GM23338 (cell line): ENCODE data around the gene MPRIP. TPM values are rescaled to one million over a fixed set of nuclear protein-coding genes. Genes with fewer than 3 reads are reported as not detected.

ENCODE experiments used
- ATAC-seq: fragments of 200-7000 bp; cut with Tn5 transposase; 3 replicates; pipeline ENCODE4 v1.9.1; 2020
- DNase-seq: peaks from one replicate; pipeline ENCODE4 v3.0.0-alpha.2; 2015; ENCODE audit warnings: low spot score
- H2AFZ ChIP-seq: fragments of 200-600 bp; sonication (generic); 2 replicates; pipeline ENCODE4 v1.8.0; 2016; ENCODE audit warnings: antibody characterized with exemption, mild to moderate bottlenecking, moderate library complexity
- H3F3A ChIP-seq: fragments of 200-600 bp; sonication (generic); replicated peaks from 2 replicates; pipeline ENCODE4 v1.8.0; 2017; ENCODE audit warnings: antibody characterized with exemption, mixed run types, low read depth
- H3K27ac ChIP-seq: fragments of 200-600 bp; sonication (generic); 2 replicates; pipeline ENCODE4 v1.6.1; 2016; ENCODE audit warnings: low read depth
- H3K27me3 ChIP-seq: fragments of 200-600 bp; sonication (generic); 2 replicates; pipeline ENCODE4 v1.8.0; 2016; ENCODE audit warnings: mild to moderate bottlenecking, mixed run types, moderate library complexity; ENCODE audit not compliant: insufficient read depth
- H3K36me3 ChIP-seq: fragments of 200-600 bp; sonication (generic); 2 replicates; pipeline ENCODE4 v1.8.0; 2016; ENCODE audit warnings: mild to moderate bottlenecking; ENCODE audit not compliant: insufficient read depth
- H3K4me1 ChIP-seq: fragments of 200-600 bp; sonication (generic); 2 replicates; pipeline ENCODE4 v1.8.0; 2016; ENCODE audit warnings: mild to moderate bottlenecking, moderate library complexity; ENCODE audit not compliant: insufficient read depth
- H3K4me2 ChIP-seq: fragments of 200-600 bp; sonication (generic); 2 replicates; pipeline ENCODE4 v1.7.1; 2017; ENCODE audit warnings: mixed run types
- H3K4me3 ChIP-seq: fragments of 200-600 bp; sonication (generic); 2 replicates; pipeline ENCODE4 v1.6.1; 2016; ENCODE audit warnings: mixed run types
- H3K79me2 ChIP-seq: fragments of 200-600 bp; sonication (generic); replicated peaks from 2 replicates; pipeline ENCODE4 v1.8.0; 2017; ENCODE audit warnings: mild to moderate bottlenecking; ENCODE audit not compliant: insufficient read depth
- H3K9me2 ChIP-seq: fragments of 200-600 bp; sonication (generic); 2 replicates; pipeline ENCODE4 v1.8.0; 2017; ENCODE audit not compliant: insufficient read depth
- H4K20me1 ChIP-seq: fragments of 200-600 bp; sonication (generic); replicated peaks from 2 replicates; pipeline ENCODE4 v1.8.0; 2017; ENCODE audit warnings: mild to moderate bottlenecking; ENCODE audit not compliant: insufficient read depth
- H3K27ac Mint-ChIP-seq: 2 replicates; pipeline ENCODE4 v1.8.0; 2020; ENCODE audit warnings: inconsistent platforms, mild to moderate bottlenecking, moderate library complexity, mixed read lengths
- H3K27me3 Mint-ChIP-seq: 3 replicates; pipeline ENCODE4 v1.8.0; 2022; ENCODE audit warnings: low read depth, mild to moderate bottlenecking, moderate library complexity, mixed read lengths, inconsistent platforms; ENCODE audit not compliant: insufficient read depth, poor library complexity
- H3K36me3 Mint-ChIP-seq: 3 replicates; pipeline ENCODE4 v1.8.0; 2021; ENCODE audit warnings: low read depth, mild to moderate bottlenecking, inconsistent platforms, moderate library complexity, mixed read lengths
- H3K4me1 Mint-ChIP-seq: 3 replicates; pipeline ENCODE4 v1.8.0; 2020; ENCODE audit warnings: mild to moderate bottlenecking, inconsistent platforms, mixed read lengths
- H3K4me3 Mint-ChIP-seq: 3 replicates; pipeline ENCODE4 v1.8.0; 2021; ENCODE audit warnings: moderate library complexity, mild to moderate bottlenecking, inconsistent platforms, mixed read lengths
- H3K9me3 Mint-ChIP-seq: 3 replicates; pipeline ENCODE4 v1.8.0; 2020; ENCODE audit warnings: moderate library complexity, mild to moderate bottlenecking, inconsistent platforms, mixed read lengths
- CREB1 ChIP-seq: fragments of 250-450 bp; sonication (Bioruptor Pico); IDR thresholded peaks from 2 replicates; pipeline ENCODE4 v1.5.0; 2020; ENCODE audit warnings: low read depth, mild to moderate bottlenecking, moderate library complexity
- EZH2phosphoT487 ChIP-seq: fragments of 200-600 bp; sonication (generic); IDR thresholded peaks from one replicate; pipeline ENCODE4 v1.8.1; 2018; ENCODE audit warnings: antibody characterized with exemption; ENCODE audit not compliant: unreplicated experiment
- JUNB ChIP-seq: IDR thresholded peaks from one replicate; pipeline ENCODE4 v1.6.1; 2016; ENCODE audit warnings: antibody characterized with exemption; ENCODE audit not compliant: unreplicated experiment
- NANOG ChIP-seq: IDR thresholded peaks from 2 replicates; pipeline ENCODE4 v1.6.1; 2016; ENCODE audit warnings: antibody characterized with exemption, borderline replicate concordance
- POLR2AphosphoS5 ChIP-seq: IDR thresholded peaks from 2 replicates; pipeline ENCODE4 v1.6.1; 2016; ENCODE audit warnings: antibody characterized with exemption, low read depth
- ZNF331 ChIP-seq: fragments of 250-450 bp; sonication (Bioruptor Pico); IDR thresholded peaks from 2 replicates; pipeline ENCODE4 v1.5.0; 2020; ENCODE audit warnings: low read depth, mild to moderate bottlenecking, moderate library complexity
- polyA plus RNA-seq: library from polyadenylated mRNA; unstranded; fragments of >200 nt; fragmentation: Nextera tagmentation; extraction: Ambion mirVana; gene quantifications from 2 replicates; pipeline ENCODE4 v1.2.1, GENCODE V29; 2016
- total RNA-seq: library from RNA; depleted of rRNA; stranded (reverse); fragments of >200 nt; shearing (Covaris generic); gene quantifications from 2 replicates; pipeline ENCODE4 v1.2.3, GENCODE V29; 2014
- TF ChIP-seq, protein P1 (sequence below), 2 experiments: fragments of 200-600 bp in 1 of 2; sonication (generic) in 1 of 2; conservative IDR thresholded peaks; 2 replicates each; pipeline versions ENCODE4 v1.5.1 to v1.6.1; 2016 to 2017; ENCODE audit warnings: antibody characterized with exemption in 2 of 2, low read depth in 2 of 2, mild to moderate bottlenecking in 2 of 2, moderate library complexity in 1 of 2
- TF ChIP-seq, protein P2 (sequence below): IDR thresholded peaks from 2 replicates; pipeline ENCODE4 v1.6.1; 2016; ENCODE audit warnings: antibody characterized with exemption
- TF ChIP-seq, protein P3 (sequence below): IDR thresholded peaks from one replicate; pipeline ENCODE4 v1.6.1; 2018; ENCODE audit warnings: antibody characterized with exemption; ENCODE audit not compliant: unreplicated experiment

MPRIP gene
- total and polyA plus RNA-seq, 2 experiments from 2014 or later = 39.3 to 113 TPM

DNA sequence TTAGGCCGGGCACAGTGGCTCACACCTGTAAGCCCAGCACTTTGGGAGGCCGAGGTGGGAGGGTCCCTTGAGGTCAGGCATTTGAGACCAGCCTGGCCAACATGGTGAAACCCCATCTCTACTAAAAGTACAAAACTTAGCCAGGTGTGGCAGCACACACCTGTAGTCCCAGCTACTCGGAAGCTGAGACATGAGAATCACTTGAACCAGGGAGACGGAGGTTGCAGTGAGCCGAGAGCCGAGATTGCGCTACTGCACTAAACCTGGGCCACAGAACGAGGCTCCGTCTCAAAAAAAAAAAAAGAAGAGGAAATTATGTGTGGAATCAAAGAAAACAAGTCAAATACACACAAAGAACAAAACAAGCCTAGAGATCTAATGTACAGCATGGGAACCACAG lies 16.1 kb upstream of the MPRIP start:
- Histone ChIP-seq H4K20me1 (no peaks in the 10 kb centered on the region), H3K4me3 (no peak overlapping the region), H3K27ac (no peak overlapping the region), H3K79me2 (no peaks in the 10 kb centered on the region), H2AFZ (no peak overlapping the region), H3K27me3 (no peaks in the 10 kb centered on the region), H3K36me3 (no peaks in the 10 kb centered on the region), H3K4me1 (peaks cover 18% of the 10 kb centered on the region), H3K9me2 (no peaks in the 10 kb centered on the region), H3F3A (no peaks in the 10 kb centered on the region), H3K4me2 (no peak overlapping the region)
- H3K27me3 Mint-ChIP-seq = peaks cover 4% of the 10 kb centered on the region
- peaks cover 31% of the 10 kb centered on the region for H3K4me1 Mint-ChIP-seq
- H3K36me3 Mint-ChIP-seq = no peaks in the 10 kb centered on the region
- no peak overlapping the region for H3K4me3 Mint-ChIP-seq
- H3K9me3 Mint-ChIP-seq = no peaks in the 10 kb centered on the region
- TF ChIP-seq, protein P1, sequence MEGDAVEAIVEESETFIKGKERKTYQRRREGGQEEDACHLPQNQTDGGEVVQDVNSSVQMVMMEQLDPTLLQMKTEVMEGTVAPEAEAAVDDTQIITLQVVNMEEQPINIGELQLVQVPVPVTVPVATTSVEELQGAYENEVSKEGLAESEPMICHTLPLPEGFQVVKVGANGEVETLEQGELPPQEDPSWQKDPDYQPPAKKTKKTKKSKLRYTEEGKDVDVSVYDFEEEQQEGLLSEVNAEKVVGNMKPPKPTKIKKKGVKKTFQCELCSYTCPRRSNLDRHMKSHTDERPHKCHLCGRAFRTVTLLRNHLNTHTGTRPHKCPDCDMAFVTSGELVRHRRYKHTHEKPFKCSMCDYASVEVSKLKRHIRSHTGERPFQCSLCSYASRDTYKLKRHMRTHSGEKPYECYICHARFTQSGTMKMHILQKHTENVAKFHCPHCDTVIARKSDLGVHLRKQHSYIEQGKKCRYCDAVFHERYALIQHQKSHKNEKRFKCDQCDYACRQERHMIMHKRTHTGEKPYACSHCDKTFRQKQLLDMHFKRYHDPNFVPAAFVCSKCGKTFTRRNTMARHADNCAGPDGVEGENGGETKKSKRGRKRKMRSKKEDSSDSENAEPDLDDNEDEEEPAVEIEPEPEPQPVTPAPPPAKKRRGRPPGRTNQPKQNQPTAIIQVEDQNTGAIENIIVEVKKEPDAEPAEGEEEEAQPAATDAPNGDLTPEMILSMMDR (conservative IDR thresholded peaks at IDR 0.05; ENCODE audit: low read depth in 2 of 2) = 0 out of 4 replicates have a peak, but pooled peaks of 1 of the 2 experiments have one; percentile 13
- TF ChIP-seq JUNB = no peak
- ATAC-seq (no peak), DNase-seq (no peak)
- no peak overlapping the region for H3K27ac Mint-ChIP-seq

DNA sequence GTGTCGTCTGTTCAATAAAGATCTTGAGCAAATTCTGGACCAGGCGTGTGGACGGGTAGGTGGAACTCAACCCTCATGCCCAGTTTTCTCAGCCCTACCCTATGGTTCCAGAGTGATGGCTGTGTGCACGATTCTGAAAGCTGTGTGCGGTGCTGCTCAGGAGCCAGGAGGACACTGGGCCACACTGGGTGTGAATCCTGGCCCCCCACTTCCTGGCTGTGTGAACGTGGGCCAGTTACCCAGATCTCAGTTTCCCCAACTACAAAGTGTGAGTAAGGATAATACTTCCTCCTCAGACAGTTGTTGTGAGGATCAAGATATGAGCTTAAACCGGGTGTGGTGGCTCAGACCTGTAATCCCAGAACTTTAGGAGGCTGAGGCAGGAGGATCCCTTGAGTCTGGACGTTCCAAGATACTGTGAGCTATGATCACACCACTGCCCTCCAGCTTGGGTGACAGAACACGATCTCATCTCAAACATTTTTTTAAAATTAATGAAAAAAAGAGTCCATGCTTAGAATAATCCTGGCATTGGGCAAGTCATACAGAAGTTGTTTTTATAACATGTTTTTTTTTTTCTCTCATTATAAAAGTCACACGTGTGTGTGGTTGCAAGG lies 14.7 kb upstream of the MPRIP start:
- Mint-ChIP-seq H3K36me3 (no peaks in the 10 kb centered on the region), H3K4me1 (peaks cover 31% of the 10 kb centered on the region), H3K9me3 (no peaks in the 10 kb centered on the region), H3K27ac (no peak overlapping the region), H3K4me3 (no peak overlapping the region), H3K27me3 (peaks cover 4% of the 10 kb centered on the region)
- Histone ChIP-seq H3K4me3 (no peak overlapping the region), H3K27ac (no peak overlapping the region), H4K20me1 (no peaks in the 10 kb centered on the region), H3F3A (no peaks in the 10 kb centered on the region), H3K4me2 (no peak overlapping the region), H3K27me3 (no peaks in the 10 kb centered on the region), H2AFZ (peak overlapping the region; percentile 28; the same call in 1 of the 2 replicates), H3K4me1 (peaks cover 18% of the 10 kb centered on the region), H3K79me2 (no peaks in the 10 kb centered on the region), H3K36me3 (no peaks in the 10 kb centered on the region), H3K9me2 (no peaks in the 10 kb centered on the region)
- no peak for DNase-seq
- ATAC-seq = no peak
- TF ChIP-seq, protein P1 (conservative IDR thresholded peaks at IDR 0.05; ENCODE audit: low read depth in 2 of 2) = no peak
- TF ChIP-seq CREB1 (CRISPR knock-in tag) (no peak), JUNB (no peak), EZH2phosphoT487 (no peak), POLR2AphosphoS5 (no peak), ZNF331 (no peak), NANOG (no peak)
- TF ChIP-seq, protein P2, sequence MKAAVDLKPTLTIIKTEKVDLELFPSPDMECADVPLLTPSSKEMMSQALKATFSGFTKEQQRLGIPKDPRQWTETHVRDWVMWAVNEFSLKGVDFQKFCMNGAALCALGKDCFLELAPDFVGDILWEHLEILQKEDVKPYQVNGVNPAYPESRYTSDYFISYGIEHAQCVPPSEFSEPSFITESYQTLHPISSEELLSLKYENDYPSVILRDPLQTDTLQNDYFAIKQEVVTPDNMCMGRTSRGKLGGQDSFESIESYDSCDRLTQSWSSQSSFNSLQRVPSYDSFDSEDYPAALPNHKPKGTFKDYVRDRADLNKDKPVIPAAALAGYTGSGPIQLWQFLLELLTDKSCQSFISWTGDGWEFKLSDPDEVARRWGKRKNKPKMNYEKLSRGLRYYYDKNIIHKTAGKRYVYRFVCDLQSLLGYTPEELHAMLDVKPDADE = no peak
- TF ChIP-seq, protein P3, sequence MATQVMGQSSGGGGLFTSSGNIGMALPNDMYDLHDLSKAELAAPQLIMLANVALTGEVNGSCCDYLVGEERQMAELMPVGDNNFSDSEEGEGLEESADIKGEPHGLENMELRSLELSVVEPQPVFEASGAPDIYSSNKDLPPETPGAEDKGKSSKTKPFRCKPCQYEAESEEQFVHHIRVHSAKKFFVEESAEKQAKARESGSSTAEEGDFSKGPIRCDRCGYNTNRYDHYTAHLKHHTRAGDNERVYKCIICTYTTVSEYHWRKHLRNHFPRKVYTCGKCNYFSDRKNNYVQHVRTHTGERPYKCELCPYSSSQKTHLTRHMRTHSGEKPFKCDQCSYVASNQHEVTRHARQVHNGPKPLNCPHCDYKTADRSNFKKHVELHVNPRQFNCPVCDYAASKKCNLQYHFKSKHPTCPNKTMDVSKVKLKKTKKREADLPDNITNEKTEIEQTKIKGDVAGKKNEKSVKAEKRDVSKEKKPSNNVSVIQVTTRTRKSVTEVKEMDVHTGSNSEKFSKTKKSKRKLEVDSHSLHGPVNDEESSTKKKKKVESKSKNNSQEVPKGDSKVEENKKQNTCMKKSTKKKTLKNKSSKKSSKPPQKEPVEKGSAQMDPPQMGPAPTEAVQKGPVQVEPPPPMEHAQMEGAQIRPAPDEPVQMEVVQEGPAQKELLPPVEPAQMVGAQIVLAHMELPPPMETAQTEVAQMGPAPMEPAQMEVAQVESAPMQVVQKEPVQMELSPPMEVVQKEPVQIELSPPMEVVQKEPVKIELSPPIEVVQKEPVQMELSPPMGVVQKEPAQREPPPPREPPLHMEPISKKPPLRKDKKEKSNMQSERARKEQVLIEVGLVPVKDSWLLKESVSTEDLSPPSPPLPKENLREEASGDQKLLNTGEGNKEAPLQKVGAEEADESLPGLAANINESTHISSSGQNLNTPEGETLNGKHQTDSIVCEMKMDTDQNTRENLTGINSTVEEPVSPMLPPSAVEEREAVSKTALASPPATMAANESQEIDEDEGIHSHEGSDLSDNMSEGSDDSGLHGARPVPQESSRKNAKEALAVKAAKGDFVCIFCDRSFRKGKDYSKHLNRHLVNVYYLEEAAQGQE = no peak
